Measurements from ENCODE around the gene NR4A3.

GRCh38 chr9:99850736-99851499, 29.2 kb downstream of the NR4A3 start:
- TF ChIP-seq CTCF (IDR thresholded peaks at IDR 0.05; ENCODE audit: borderline replicate concordance, extremely low read depth, low read length, poor library complexity, severe bottlenecking) (no peak), EZH2 (IDR thresholded peaks at IDR 0.05; ENCODE audit: borderline replicate concordance, low read depth, low read length, severe bottlenecking) (no peak)

All from DND-41 (cell line).